Measurements from ENCODE around the gene C22orf31. TPM values are rescaled to one million over a fixed set of nuclear protein-coding genes. Genes with fewer than 3 reads are reported as not detected.

The C22orf31 gene
- polyA plus RNA-seq, 3 donors, result not detected

DNA sequence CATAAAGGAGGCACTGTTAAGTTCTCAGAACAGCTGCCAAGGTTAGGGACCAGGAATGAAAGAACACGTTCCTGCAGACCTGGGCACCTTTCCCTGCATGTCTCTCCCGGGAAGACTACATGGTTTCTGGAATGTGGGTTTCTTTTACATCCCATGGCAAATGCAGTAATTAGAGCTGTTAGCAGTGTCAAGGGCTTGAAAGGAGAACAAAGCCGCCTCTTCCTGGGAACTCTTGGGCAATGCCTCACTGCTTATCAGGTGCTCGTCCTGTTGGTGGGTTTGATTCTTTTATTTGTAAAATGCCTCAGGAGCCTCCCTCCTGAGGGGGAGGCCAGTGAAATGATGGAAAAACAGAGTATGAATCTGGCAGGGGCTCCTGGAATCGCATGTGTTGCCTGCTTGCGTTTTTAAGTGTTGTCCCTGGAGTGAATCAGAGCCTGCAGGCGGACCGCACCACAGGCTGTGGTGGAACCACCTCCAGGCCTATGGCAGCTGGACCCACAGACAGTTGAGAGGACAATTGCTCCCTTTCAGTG is 723 bp upstream of the C22orf31 start:
- Histone ChIP-seq H2AFZ (ENCODE audit: insufficient read depth, low read depth, low read length, poor library complexity, severe bottlenecking) (no peak overlapping the region), H3K4me1 (ENCODE audit: control insufficient read depth in 1 of 2, insufficient read depth in 2 of 2, low read length in 2 of 2) (no peaks in the 10 kb centered on the region), H3K4me2 (replicated peaks; ENCODE audit: extremely low read depth, low read length, poor library complexity, severe bottlenecking) (no peak overlapping the region), H3K79me2 (ENCODE audit: insufficient read depth, low read length) (no peaks in the 10 kb centered on the region), H3K9ac (ENCODE audit: insufficient read depth, low read length, poor library complexity, severe bottlenecking) (no peak overlapping the region), H4K20me1 (ENCODE audit: insufficient read depth, low read length) (no peaks in the 10 kb centered on the region), H3K9me3 (replicated peaks in 1 of 2; ENCODE audit: control insufficient read depth in 1 of 2, insufficient read depth in 1 of 2, low read length in 2 of 2) (no peaks in the 10 kb centered on the region), H3K27me3 (ENCODE audit: control insufficient read depth in 2 of 2, insufficient read depth in 2 of 2, low read length in 2 of 2) (peaks cover 3 to 36% of the 10 kb centered on the region in 2 donors), H3K4me3 (replicated peaks in 1 of 3; ENCODE audit: low read depth in 2 of 3, low read length in 3 of 3) (no peak overlapping the region), H3K27ac (ENCODE audit: low read depth in 1 of 2, low read length in 2 of 2) (no peak overlapping the region), H3K36me3 (replicated peaks in 1 of 2; ENCODE audit: control insufficient read depth in 1 of 2, insufficient read depth in 2 of 2, low read length in 2 of 2) (no peaks in the 10 kb centered on the region)
- Mint-ChIP-seq H3K4me3 (peak overlapping the region in 1 of 2 donors; percentile 9), H3K27me3 (ENCODE audit: low read depth in 3 of 3) (peaks cover 38 to 62% (median 55%) of the 10 kb centered on the region in 3 donors), H3K36me3 (no peaks in the 10 kb centered on the region), H3K27ac (peak overlapping the region in 1 of 7 donors; percentile 21), H3K9me3 (peaks cover 0 to 3% (median 0%) of the 10 kb centered on the region in 7 donors), H3K4me1 (peaks cover 10% of the 10 kb centered on the region)
- 80% methylated on average over 6 of the region's 8 CpGs for WGBS (ENCODE audit: insufficient coverage)
- intact Hi-C loops (cut with micrococcal nuclease), result no loop called here
- TF ChIP-seq, protein P1, sequence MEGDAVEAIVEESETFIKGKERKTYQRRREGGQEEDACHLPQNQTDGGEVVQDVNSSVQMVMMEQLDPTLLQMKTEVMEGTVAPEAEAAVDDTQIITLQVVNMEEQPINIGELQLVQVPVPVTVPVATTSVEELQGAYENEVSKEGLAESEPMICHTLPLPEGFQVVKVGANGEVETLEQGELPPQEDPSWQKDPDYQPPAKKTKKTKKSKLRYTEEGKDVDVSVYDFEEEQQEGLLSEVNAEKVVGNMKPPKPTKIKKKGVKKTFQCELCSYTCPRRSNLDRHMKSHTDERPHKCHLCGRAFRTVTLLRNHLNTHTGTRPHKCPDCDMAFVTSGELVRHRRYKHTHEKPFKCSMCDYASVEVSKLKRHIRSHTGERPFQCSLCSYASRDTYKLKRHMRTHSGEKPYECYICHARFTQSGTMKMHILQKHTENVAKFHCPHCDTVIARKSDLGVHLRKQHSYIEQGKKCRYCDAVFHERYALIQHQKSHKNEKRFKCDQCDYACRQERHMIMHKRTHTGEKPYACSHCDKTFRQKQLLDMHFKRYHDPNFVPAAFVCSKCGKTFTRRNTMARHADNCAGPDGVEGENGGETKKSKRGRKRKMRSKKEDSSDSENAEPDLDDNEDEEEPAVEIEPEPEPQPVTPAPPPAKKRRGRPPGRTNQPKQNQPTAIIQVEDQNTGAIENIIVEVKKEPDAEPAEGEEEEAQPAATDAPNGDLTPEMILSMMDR (IDR thresholded peaks at IDR 0.05), result no peak
- DNase-seq, result no peak

DNA sequence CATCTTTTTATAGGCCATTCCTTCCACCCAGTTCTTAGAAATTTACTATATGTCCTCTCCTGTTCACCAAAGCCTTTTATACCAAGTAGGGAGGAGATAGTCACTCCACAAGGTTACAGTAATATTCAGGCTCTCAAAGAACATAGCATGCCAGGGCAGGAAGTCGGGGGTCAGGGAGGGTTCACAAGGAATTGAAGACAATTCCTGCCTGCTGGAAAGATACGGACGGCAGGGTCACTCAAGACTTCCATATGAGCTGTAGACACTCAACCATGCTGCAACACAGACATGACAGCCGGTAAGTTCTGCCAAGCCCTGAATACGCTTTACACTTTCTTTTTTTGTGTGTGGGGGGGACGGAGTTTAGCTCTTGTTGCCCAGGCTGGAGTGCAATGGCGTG is 700 bp downstream of the C22orf31 start:
- H3K36me3 ChIP-seq (replicated peaks in 1 of 2; ENCODE audit: control insufficient read depth in 1 of 2, insufficient read depth in 2 of 2, low read length in 2 of 2), result no peaks in the 10 kb centered on the region
- no peak overlapping the region for H3K4me2 ChIP-seq (replicated peaks; ENCODE audit: extremely low read depth, low read length, poor library complexity, severe bottlenecking)
- no peak overlapping the region for H3K27ac ChIP-seq (ENCODE audit: low read depth in 1 of 2, low read length in 2 of 2)
- no peaks in the 10 kb centered on the region for H4K20me1 ChIP-seq (ENCODE audit: insufficient read depth, low read length)
- H3K4me3 Mint-ChIP-seq, result peak overlapping the region in 1 of 2 donors; percentile 57
- DNase-seq, result no peak
- H3K4me3 ChIP-seq (replicated peaks in 1 of 3; ENCODE audit: low read depth in 2 of 3, low read length in 3 of 3), result no peak overlapping the region
- peaks cover 32 to 54% (median 50%) of the 10 kb centered on the region in 3 donors for H3K27me3 Mint-ChIP-seq (ENCODE audit: low read depth in 3 of 3)
- no peaks in the 10 kb centered on the region for H3K9me3 ChIP-seq (replicated peaks in 1 of 2; ENCODE audit: control insufficient read depth in 1 of 2, insufficient read depth in 1 of 2, low read length in 2 of 2)
- H3K9ac ChIP-seq (ENCODE audit: insufficient read depth, low read length, poor library complexity, severe bottlenecking), result no peak overlapping the region
- TF ChIP-seq, protein P1 (IDR thresholded peaks at IDR 0.05), result no peak
- no peaks in the 10 kb centered on the region for H3K4me1 ChIP-seq (ENCODE audit: control insufficient read depth in 1 of 2, insufficient read depth in 2 of 2, low read length in 2 of 2)
- H3K36me3 Mint-ChIP-seq, result no peaks in the 10 kb centered on the region
- H3K9me3 Mint-ChIP-seq, result peaks cover 0 to 3% (median 0%) of the 10 kb centered on the region in 7 donors
- no peak overlapping the region for H3K27ac Mint-ChIP-seq
- H3K27me3 ChIP-seq (ENCODE audit: control insufficient read depth in 2 of 2, insufficient read depth in 2 of 2, low read length in 2 of 2), result peaks cover 3 to 29% of the 10 kb centered on the region in 2 donors
- H3K79me2 ChIP-seq (ENCODE audit: insufficient read depth, low read length), result no peaks in the 10 kb centered on the region
- H3K4me1 Mint-ChIP-seq, result peaks cover 8% of the 10 kb centered on the region
- 78% methylated on average over 4 of the region's 7 CpGs for WGBS (ENCODE audit: insufficient coverage)
- intact Hi-C loops (cut with micrococcal nuclease), result no loop called here
- no peak overlapping the region for H2AFZ ChIP-seq (ENCODE audit: insufficient read depth, low read depth, low read length, poor library complexity, severe bottlenecking)

Data from CD14-positive monocyte (primary cell).